ENCODE results near the gene GRHL1.
"Not testable (repeated sequence)": the region's sequence is repeated elsewhere in the genome, so short reads cannot be mapped to it uniquely, and the experiment has no call there.

GRHL1 gene

GRCh38 chr2:10026940-10027569 is 75.6 kb downstream of the GRHL1 start:
- DNase-seq (ENCODE audit: low read depth), result no peak

- DNase-seq (ENCODE audit: low read depth), result no peak
Measured at GRCh38 chr2:10027660-10028330, 76.3 kb downstream of the GRHL1 start.

DNA sequence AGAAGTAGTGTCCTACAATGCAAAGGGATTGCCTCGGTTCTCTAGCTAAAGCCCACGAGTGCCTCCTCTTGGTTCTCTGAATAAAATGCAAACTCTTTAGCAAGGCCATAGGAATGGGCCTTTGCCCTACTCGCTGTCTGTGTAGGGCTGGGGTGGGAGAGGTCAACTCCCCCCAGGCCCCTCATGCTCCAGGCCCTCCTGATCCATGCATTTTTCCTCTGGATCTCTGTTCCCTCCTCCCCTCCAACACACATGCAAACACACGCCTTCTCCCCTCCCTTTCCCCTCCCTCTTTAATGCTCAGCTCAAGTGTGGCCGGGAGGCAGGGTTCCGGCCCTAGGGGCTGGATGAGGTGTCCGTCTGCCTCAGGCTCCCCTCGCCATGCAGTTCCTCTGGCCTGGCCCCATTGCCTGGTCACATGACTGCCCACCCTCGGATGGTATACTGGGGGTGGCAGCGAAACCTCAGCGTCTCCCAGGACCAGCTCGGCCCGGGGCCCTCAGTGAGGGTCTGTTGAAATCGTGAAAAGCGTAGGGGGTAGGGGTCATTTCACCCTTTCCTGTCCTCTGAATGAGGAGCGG is 77.0 kb downstream of the GRHL1 start:
- no peak for DNase-seq (ENCODE audit: low read depth)

GRCh38 chr2:10028988-10029874 is 77.7 kb downstream of the GRHL1 start:
- no peak for DNase-seq (ENCODE audit: low read depth)

DNA sequence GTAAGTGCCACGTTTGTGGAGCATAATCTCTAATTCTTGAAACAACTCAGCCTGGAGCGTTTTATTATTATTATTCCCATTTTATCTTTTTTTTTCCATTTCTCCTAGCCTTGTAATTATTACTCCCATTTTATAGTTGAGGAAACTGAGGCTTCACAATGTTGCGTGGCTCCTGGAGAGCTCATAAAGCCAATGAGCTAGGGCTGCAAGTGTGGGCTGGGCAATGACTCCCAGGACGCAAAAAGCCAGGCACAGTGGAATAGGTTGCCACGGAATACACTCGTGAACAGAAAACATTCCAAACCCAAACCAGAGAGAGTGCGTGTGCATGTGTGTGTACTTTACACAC is 78.4 kb downstream of the GRHL1 start:
- DNase-seq (ENCODE audit: low read depth), result no peak

DNA sequence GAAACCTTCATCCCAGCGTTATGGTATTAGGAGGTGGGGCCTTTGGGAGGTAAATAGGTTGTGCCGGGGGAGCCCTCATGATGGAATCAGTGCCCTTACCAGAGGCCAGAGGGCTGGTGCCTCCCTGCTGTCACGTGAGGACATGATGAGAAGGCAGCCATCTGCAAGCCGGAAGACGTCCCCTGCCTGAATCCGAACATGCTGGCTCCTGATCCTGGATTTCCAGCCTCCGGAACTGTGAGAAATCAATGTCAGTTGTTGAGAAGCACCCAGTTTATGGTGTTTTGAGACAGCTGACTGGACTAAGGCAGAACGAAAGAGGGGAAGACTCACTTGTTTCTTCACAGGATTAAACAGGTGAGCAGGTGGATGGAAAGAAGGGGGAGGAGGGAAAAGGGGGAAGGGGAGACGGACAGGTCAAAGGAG is 78.8 kb downstream of the GRHL1 start:
- no peak for DNase-seq (ENCODE audit: low read depth)

DNA sequence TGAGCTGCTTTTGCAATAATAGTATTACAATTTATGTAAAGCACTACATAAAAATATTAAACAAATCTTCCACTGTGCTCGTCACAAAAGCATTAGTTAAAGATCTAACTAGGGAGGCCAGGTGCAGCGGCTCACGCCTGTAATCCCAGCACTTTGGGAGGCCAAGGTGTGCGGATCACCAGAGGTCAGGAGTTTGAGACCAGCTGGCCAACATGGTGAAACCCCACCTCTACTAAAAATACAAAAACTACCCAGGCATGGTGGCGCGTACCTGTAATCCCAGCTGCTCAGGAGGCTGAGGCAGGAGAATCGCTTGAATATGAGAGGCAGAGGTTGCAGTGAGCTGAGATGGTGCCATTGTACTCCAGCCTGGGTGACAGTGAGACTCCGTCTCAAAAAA is 79.3 kb downstream of the GRHL1 start:
- DNase-seq (ENCODE audit: low read depth), result not testable (repeated sequence)

GRCh38 chr2:10031886-10032745 is 80.6 kb downstream of the GRHL1 start:
- DNase-seq (ENCODE audit: low read depth), result no peak

- no peak for DNase-seq (ENCODE audit: low read depth)
Measured at GRCh38 chr2:10032746-10033105, 81.2 kb downstream of the GRHL1 start.

DNA sequence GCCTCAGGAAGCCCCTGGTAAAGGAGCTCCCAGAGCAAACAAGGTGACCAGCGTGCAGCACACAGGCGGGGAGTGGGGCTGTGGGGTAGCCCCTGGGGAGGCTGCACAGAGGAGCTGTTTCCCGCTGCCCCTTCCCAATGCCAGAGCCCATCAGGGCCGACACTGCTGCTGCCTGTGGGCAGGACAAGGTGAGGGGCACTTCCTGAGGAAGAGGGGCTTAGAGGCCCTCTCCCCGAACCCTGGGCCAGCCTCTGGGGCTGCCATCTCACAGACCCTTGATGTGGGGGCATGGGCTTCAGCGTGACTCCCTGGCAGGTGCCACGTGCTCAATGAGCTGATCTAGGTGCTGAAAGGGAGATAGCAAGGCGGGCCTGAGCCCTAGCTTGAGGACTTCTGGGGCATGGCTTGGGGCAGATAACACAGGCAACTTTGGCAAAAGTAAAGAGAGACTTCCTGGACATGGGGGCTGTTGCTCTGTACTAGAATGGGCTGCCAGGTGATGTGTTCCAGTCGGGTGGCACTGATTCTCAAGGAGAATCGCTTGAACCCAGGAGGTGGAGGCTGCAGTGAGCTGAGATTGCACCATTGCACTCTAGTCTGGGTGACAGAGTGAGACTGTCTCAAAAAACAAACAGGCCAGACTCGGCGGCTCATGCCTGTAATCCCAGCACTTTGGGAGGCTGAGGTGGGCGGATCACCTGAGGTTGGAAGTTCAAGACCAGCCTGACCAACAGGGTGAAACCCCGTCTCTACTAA is 81.9 kb downstream of the GRHL1 start:
- DNase-seq (ENCODE audit: low read depth), result no peak

GRCh38 chr2:10034333-10035052 is 83.0 kb downstream of the GRHL1 start:
- no peak for DNase-seq (ENCODE audit: low read depth)

- DNase-seq (ENCODE audit: low read depth), result no peak
Measured at GRCh38 chr2:10035053-10035422, 83.5 kb downstream of the GRHL1 start.

DNA sequence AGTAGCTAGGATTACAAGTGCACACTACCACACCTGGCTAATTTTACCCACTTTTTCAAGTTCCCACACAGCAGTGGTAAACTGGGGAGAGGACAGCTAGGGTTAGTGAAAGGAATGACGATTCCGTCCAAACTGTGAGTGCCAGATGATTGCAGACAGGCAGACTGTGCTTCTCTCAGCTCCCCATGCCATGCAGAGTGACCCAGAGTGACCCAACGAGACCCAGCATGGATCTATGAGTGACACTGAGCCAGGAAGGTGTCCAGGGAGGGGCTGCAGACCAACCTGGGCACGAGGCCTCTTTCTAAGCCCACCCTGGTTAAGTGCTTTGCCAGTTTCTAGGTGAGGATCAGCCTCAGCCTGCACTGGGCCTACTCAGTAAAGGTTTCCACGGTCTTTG is 84.1 kb downstream of the GRHL1 start:
- no peak for DNase-seq (ENCODE audit: low read depth)

DNA sequence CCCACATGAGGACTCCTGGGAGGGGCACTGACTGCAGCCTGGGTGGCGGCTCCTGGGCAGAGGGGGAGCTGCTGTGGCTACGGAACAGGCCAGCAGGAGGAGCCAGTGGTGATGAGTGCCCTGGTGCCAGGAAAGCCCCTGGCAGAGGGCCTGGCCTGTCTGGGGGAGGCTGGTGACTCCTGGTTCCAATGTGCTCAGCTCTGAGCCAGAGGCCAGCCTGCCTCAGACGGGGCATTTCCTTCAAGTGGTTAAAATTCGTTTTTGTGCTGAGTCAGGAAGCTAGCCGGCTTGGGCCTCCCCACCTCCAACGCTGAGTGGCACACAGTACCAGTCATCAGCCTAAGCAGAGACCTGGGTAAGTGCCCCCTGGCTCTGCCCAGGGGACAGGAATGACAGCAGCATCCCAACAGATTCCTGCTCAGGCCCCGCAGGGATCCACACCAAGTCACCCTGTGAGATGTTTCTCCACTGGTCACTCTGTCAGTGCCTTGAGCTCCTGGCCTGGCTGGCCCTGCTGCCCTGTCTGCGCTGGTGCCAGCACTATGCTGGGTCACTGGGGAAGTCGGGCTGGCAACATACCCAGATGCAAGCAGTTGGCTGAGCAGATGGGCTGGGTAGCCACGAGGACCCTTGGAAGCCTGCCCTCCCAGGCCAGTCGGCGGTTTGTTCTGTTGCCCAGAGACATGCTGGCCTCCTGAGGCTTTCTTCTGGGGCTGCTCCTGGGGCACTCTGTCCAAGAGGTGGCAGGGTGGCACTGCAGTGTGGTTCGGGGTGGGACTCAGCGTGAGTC is 84.8 kb downstream of the GRHL1 start:
- no peak for DNase-seq (ENCODE audit: low read depth)

- DNase-seq (ENCODE audit: low read depth), result no peak
Measured at GRCh38 chr2:10038123-10038522, 86.6 kb downstream of the GRHL1 start.

- no peak for DNase-seq (ENCODE audit: low read depth)
Measured at GRCh38 chr2:10038716-10039115, 87.2 kb downstream of the GRHL1 start.

DNA sequence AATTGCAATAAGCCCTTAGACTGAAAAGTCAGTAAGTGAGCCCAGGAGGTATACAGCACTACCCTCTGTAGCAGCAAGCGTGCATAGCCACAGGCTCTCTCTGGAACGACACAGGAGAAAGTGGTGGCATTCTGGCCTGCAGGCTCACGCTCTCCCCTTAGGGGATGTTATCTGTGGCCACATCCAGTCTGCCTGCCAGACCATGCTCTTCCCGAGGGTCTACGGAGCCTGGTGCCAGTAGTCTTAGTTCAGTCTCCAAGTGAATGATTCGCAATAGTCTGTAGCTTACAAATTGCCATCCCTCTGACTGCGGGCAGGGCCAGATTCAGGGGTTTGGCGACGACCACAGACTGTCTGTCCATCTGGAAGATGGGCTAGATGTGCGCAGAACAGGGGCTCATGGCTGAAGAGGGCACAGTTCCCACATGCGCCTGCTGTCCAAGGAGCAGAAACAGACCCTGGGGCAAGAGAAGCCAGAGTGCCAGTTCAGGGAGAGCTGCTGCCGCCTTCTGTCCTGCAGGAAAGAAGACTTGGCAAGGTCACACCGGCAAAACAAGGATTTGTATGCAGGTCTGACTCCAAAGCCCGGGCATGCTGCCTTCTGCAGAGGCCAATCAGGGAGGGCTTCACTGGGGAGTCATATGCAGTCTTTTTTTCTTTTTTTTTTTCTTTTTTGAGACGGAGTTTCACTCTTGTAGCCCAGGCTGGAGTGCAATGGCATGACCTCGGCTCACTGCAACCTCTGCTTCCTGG is 88.3 kb downstream of the GRHL1 start:
- no peak for DNase-seq (ENCODE audit: low read depth)

- no peak for DNase-seq (ENCODE audit: low read depth)
Measured at GRCh38 chr2:10041711-10042110, 90.2 kb downstream of the GRHL1 start.
